ENCODE results near the gene EPB41L3. TPM values are rescaled to one million over a fixed set of nuclear protein-coding genes. Genes with fewer than 3 reads are reported as not detected.

EPB41L3 gene
- polyA plus RNA-seq, 3 donors = 9.0 to 74.0 (median 56.3) TPM

DNA sequence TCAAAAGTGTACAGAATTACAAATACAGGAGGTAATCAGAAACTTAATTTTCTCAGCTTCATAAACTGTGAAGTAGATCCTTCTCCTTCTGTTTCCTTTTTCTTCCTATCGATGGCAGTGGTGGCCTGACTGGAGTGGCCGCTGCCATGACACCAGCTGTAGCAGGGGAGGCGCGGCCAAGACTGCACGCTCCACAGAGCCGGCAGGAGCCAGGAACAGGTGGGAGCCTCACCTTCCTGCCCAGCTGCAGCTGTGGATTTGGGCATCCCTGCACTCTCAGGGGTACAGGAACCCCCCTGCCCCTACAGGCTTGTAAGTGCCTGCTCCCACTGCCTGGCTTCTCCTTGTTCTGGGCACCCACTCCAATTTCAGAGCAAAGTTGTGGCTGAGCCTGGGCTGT is 76.1 kb downstream of the EPB41L3 start:
- WGBS, 3 donors = 68 to 87% (median 80%) methylated on average over 6 of the region's 6 CpGs
- H3K27ac ChIP-seq (ENCODE audit: low read depth, low read length) = no peak overlapping the region

DNA sequence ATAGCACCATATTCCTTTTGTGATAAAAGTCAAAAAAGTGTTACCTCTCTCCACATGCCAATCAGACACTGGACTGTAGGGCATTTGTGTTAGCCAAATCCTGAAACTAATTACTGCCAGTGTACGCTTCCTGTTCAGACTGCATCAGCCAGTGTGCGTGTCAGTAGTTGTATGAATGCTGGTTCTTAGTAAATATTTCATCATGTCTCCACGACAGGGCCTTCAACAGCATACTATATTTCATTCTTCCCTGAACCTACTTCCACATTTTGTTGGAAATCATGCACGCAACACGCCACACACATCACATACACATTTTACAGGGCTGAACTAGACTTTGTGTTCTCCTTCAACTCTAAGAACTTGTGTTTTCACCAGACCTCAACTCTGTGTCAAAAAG is 77.5 kb downstream of the EPB41L3 start:
- 45 to 79% (median 54%) methylated on average over 5 of the region's 5 CpGs for WGBS, 3 donors

DNA sequence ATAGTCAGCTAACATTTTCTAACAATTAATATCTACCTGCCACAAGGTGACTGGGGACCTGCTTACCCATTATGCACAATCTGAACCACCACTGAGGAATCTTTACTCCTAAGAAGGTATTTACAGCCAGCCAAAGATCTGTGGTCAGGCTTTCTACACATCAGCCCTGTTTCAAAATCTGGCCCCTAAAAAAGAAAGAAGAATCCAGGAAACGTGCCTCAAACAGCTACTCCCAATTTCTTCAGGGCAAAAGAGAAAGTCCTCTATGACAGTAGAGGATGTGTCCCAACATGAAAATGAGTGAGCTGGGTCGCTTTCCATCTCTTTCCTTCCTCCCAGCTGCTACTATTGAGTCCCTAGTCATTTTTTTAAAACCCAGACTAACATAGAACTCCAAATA is 79.5 kb downstream of the EPB41L3 start:
- no peak overlapping the region for H3K27ac ChIP-seq (ENCODE audit: low read depth, low read length)
- WGBS, 3 donors = 28 to 80% (median 28%) methylated on average over 2 of the region's 2 CpGs

More for the DNA sequence above, 77.5 kb downstream of the EPB41L3 start:
- no peak overlapping the region for H3K27ac ChIP-seq (ENCODE audit: low read depth, low read length)

DNA sequence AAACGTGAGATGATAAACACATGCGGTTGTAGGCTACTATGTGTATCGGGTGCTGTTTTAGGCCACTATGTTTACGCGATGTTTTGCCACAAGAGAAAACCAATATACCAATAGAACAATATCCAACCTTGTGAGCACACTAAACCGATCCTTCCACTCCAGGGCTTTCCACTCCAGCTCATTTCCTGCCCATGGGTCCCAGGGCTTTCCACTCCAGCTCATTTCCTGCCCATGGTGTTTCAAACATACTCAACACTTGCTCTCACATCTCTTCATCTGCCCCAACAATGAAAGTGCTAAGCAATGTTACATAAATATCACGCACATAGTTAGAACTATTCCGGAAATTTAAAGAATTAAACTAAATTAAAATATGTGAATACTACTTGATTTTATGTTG is 80.0 kb downstream of the EPB41L3 start:
- 71 to 91% (median 82%) methylated on average over 8 of the region's 8 CpGs for WGBS, 3 donors
- no peak overlapping the region for H3K27ac ChIP-seq (ENCODE audit: low read depth, low read length)

DNA sequence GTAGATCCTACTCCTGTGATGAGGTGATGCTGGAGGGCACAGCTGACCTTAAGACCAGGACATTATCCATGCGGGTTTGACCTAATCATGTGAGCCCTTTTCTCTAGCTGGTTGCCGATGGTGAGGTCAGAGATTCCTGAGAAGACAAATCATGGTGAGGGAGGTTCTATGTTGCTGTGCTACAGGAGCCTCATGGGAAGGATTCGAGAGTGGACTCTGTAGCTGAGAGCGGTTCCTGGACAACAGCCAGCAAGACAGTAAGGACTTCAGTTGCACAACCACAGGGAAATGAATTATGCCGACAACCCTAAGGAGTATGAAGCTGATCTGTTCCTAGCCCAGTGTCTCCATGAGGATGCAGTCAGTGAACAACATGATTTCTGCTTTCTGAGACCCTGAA is 80.4 kb downstream of the EPB41L3 start:
- H3K27ac ChIP-seq (ENCODE audit: low read depth, low read length) = no peak overlapping the region
- WGBS, 3 donors = 33 to 75% (median 36%) methylated on average over 5 of the region's 5 CpGs

DNA sequence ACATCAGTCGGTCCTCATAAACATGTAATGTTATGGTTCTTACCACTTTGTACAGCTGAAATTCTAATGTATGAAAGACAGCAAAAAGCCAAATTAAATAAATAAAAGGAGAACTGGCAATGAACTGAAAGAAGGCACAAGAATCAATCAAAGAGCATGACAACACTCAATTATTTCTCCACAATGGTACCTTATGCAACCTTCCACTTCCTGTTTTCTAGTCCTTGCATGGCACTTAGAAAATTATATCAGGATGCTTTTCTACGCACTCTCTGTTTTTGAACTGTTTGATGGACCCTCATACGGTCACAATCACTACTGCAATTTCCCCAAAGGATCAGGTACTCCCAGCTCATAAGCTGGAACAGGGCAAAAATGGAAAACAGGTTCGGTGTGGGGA is 81.6 kb downstream of the EPB41L3 start:
- H3K27ac ChIP-seq (ENCODE audit: low read depth, low read length) = no peak overlapping the region
- 70 to 92% (median 75%) methylated on average over 4 of the region's 4 CpGs for WGBS, 3 donors

DNA sequence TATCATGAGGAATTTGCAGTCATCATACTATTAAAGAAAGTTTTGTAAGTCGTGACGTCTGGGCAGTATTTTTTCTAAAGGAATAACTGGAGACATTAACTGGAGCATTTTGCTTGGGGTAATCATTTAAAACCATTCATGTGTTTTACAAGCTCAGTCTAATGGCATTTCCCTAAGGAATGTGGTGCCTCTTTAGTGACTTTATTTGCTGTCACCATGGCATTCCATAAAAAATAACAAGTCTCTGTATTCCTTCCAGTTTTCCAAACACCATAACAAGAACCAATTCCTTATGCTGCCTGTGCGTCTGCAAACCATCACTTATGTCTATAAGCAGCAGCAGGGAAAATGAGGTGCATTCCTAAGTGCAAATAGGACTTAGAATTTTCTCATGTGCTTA is 82.8 kb downstream of the EPB41L3 start:
- WGBS, 3 donors = 74 to 76% (median 75%) methylated on average over 3 of the region's 3 CpGs
- H3K27ac ChIP-seq (ENCODE audit: low read depth, low read length) = no peak overlapping the region

- 73 to 81% (median 79%) methylated on average over 7 of the region's 7 CpGs for WGBS, 3 donors
- no peak overlapping the region for H3K27ac ChIP-seq (ENCODE audit: low read depth, low read length)
Observed at GRCh38 chr18:5457462-5457957, 86.3 kb downstream of the EPB41L3 start.

DNA sequence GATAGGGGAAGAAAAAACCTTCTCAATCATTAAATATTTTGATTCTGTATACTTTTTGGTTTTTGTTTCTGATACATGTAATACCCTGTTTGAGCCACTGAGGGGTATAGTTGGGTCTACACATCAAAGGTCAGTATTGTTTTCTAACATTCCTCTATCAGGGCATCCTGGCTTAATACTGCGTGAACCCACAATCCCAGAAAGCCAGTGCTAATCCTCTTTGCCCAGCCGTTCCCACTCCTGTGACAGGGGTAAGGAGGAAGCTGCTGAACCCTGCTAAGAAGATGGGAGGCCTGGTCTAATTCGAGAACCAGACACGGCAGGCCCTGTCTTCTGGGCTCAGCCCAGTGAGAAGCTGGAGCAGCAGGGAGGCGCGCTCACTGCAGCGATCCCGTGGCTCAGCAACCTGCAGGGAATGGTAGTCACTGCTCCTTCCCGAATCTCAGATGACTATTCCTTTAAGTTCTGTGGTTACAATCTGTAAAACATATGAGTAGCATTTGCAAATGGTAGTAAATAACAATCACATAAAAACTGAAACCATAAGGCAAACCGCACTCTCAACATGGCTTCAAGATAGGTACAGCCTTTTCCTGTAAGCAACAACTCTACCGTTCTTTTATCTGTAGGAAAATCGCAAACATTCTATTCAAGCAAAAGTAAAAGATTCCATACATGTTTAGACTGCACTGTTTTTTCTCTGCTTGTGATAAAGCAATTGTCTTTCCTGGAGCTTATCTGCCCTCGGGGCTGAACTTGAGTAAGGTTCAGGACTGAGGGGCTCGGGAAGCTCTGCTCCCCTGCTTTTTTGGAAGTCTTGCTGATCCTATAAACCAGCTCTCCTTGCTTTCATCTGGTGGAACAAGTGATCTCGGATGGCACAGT is 87.0 kb downstream of the EPB41L3 start:
- H3K27ac ChIP-seq (ENCODE audit: low read depth, low read length) = no peak overlapping the region
- WGBS, 3 donors = 43 to 57% (median 44%) methylated on average over 15 of the region's 15 CpGs

GRCh38 chr18:5455674-5456073 is 88.1 kb downstream of the EPB41L3 start:
- WGBS, 3 donors = 48 to 80% (median 52%) methylated on average over 7 of the region's 7 CpGs
- H3K27ac ChIP-seq (ENCODE audit: low read depth, low read length) = no peak overlapping the region

- H3K27ac ChIP-seq (ENCODE audit: low read depth, low read length) = no peak overlapping the region
- 88 to 92% (median 90%) methylated on average over 2 of the region's 2 CpGs for WGBS, 3 donors
Observed at GRCh38 chr18:5452943-5453443, 90.8 kb downstream of the EPB41L3 start.

DNA sequence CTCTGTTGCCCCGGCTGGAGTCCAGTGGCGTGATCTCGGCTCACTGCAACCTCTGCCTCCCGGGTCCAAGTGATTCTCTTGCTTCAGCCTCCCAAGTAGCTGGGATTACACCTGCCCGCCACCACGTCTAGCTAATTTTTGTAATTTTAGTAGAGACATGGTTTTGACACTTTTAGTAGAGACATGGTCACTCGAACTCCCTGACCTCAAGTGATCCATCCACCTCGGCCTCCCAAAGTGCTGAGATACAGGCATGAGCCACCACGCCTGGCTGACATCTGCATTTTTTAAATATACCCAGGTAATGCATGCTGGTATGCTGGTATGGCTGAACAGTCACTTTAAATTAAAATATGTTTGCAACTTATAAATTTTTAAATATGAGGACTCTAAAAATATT is 91.9 kb downstream of the EPB41L3 start:
- 93 to 97% (median 95%) methylated on average over 9 of the region's 9 CpGs for WGBS, 3 donors
- no peak overlapping the region for H3K27ac ChIP-seq (ENCODE audit: low read depth, low read length)

GRCh38 chr18:5451150-5451549 is 92.6 kb downstream of the EPB41L3 start:
- no peak overlapping the region for H3K27ac ChIP-seq (ENCODE audit: low read depth, low read length)

- no peak overlapping the region for H3K27ac ChIP-seq (ENCODE audit: low read depth, low read length)
- WGBS, 3 donors = 80 to 84% (median 83%) methylated on average over 4 of the region's 4 CpGs
Observed at GRCh38 chr18:5449858-5450509, 93.8 kb downstream of the EPB41L3 start.

GRCh38 chr18:5447442-5447841 is 96.4 kb downstream of the EPB41L3 start:
- 68 to 83% (median 81%) methylated on average over 7 of the region's 7 CpGs for WGBS, 3 donors
- H3K27ac ChIP-seq (ENCODE audit: low read depth, low read length) = no peak overlapping the region

- no peak overlapping the region for H3K27ac ChIP-seq (ENCODE audit: low read depth, low read length)
- WGBS, 3 donors = 72 to 80% (median 76%) methylated on average over 4 of the region's 4 CpGs
Observed at GRCh38 chr18:5444847-5445246, 99.0 kb downstream of the EPB41L3 start.

DNA sequence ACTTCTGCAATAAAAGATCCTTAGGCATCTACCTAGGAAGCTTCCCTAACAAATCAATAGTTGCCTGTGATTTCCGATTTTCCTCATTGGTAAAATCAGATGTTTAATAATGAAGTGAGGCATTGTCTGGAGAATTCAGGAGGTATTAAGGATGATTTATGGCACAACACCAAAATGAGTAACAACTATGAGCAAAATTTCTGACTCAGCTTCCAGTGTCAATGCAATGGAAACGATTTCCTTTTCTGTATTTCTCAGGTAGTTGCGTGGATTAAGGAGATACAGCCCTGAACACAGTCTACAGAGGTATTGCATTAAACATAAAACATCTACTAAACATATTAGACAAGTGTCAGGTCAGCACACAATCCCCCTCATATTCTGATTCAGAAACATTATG is 99.5 kb downstream of the EPB41L3 start:
- WGBS, 3 donors = 55 to 64% (median 57%) methylated on average over 3 of the region's 3 CpGs
- H3K27ac ChIP-seq (ENCODE audit: low read depth, low read length) = no peak overlapping the region

DNA sequence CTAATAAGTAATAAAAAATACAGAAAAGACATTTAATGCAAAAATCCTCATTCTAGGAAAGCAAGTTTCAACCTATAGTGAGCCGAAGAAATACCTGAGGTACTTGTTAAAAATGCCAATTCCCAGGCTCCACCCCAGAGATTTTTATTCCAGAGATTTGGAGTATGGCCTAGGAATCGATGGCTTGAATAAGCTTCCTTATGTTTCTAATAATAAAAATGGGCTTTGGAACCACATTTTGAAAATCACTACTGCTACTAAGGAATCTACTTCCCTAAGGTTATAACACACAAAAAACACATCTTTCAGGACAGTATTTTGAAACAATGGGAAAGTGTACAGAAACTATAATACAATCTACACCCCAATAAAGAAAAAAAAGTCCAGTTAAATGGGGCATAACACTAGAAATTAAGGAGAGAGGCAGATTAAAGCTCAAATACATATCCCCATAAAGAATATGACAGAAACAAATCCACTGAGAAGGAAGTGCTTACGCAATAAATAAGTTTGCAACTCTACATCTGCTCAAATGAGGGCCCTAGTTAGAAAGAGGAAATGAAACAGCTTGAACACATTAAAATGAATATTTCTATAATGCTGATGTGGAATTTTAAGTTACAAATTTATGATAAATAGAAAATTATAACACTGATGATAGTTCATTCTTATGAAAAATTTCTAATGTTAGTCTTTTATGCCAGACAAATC is 103.7 kb downstream of the EPB41L3 start:
- H3K27ac ChIP-seq (ENCODE audit: low read depth, low read length) = no peak overlapping the region
- 63 to 93% (median 66%) methylated on average over 3 of the region's 3 CpGs for WGBS, 3 donors

GRCh38 chr18:5434425-5434824 is 109.4 kb downstream of the EPB41L3 start:
- 82 to 86% (median 83%) methylated on average over 4 of the region's 4 CpGs for WGBS, 3 donors
- no peak overlapping the region for H3K27ac ChIP-seq (ENCODE audit: low read depth, low read length)

Data from adipose tissue (tissue), 3 donors.